Measurements from ENCODE around the gene ACAP2. TPM values are rescaled to one million over a fixed set of nuclear protein-coding genes. Genes with fewer than 3 reads are reported as not detected.

Gene ACAP2
- total RNA-seq, 1 donor from 2014 or later: 46.0 TPM

DNA sequence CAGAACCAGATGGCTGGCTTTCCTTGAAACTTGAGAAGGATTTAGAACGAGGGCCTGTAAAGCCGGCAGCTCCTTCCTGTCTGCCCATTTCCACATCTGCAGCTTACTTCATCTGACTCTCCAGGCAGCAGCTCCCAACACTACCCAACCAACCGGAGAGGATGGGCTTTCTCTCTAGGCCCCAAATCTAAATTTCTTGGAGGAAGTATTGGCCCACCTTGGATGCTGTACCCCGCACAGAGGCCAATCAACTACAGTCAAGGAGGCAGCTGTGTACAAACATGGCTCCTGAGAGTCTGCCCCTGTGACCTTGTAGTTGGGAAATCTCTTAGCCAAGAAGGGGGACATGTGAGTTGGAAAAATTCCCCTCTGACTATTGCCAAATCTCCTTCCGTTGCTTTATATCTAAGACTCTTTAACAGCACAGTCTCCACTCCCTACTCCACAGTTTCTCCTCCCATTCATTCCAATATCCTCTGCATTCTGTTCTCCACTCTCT is 8.0 kb upstream of the ACAP2 start:
- Mint-ChIP-seq H3K9me3 (ENCODE audit: unreplicated experiment) (peaks cover 10% of the 10 kb centered on the region), H3K4me3 (ENCODE audit: unreplicated experiment) (no peak overlapping the region), H3K36me3 (ENCODE audit: low read depth, unreplicated experiment) (no peaks in the 10 kb centered on the region), H3K27ac (ENCODE audit: unreplicated experiment) (no peak overlapping the region), H3K27me3 (ENCODE audit: low read depth, unreplicated experiment) (peaks cover 6% of the 10 kb centered on the region), H3K4me1 (ENCODE audit: low read depth, unreplicated experiment) (peaks cover 2% of the 10 kb centered on the region)
- no peaks in the 10 kb centered on the region for H3K36me3 ChIP-seq (ENCODE audit: insufficient read depth, low read length)
- no peak overlapping the region for H3K4me2 ChIP-seq (ENCODE audit: low read length)
- H4K20me1 ChIP-seq (ENCODE audit: insufficient read depth, low read length): no peaks in the 10 kb centered on the region
- peaks cover 2% of the 10 kb centered on the region for H3K4me1 ChIP-seq (ENCODE audit: insufficient read depth, low read length)
- H3K79me2 ChIP-seq (ENCODE audit: insufficient read depth, low read length): no peaks in the 10 kb centered on the region
- H3K9ac ChIP-seq (ENCODE audit: low read length): no peak overlapping the region
- no peak overlapping the region for H3K27ac ChIP-seq (ENCODE audit: low read depth, low read length)
- no peaks in the 10 kb centered on the region for H3K9me3 ChIP-seq (ENCODE audit: insufficient read depth, low read depth, low read length)
- no peak overlapping the region for H3K4me3 ChIP-seq (ENCODE audit: insufficient read depth, low read depth, low read length)
- no peaks in the 10 kb centered on the region for H3K27me3 ChIP-seq (ENCODE audit: insufficient read depth, low read length)
- TF ChIP-seq, protein P1, sequence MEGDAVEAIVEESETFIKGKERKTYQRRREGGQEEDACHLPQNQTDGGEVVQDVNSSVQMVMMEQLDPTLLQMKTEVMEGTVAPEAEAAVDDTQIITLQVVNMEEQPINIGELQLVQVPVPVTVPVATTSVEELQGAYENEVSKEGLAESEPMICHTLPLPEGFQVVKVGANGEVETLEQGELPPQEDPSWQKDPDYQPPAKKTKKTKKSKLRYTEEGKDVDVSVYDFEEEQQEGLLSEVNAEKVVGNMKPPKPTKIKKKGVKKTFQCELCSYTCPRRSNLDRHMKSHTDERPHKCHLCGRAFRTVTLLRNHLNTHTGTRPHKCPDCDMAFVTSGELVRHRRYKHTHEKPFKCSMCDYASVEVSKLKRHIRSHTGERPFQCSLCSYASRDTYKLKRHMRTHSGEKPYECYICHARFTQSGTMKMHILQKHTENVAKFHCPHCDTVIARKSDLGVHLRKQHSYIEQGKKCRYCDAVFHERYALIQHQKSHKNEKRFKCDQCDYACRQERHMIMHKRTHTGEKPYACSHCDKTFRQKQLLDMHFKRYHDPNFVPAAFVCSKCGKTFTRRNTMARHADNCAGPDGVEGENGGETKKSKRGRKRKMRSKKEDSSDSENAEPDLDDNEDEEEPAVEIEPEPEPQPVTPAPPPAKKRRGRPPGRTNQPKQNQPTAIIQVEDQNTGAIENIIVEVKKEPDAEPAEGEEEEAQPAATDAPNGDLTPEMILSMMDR (IDR thresholded peaks at IDR 0.05; ENCODE audit: insufficient read depth, low read depth, low read length): no peak
- no peak for TF ChIP-seq EZH2 (IDR thresholded peaks at IDR 0.05; ENCODE audit: insufficient read depth, low read length)
- DNase-seq (ENCODE audit: low read depth) (no peak), FAIRE-seq (no peak)
- no peak overlapping the region for H2AFZ ChIP-seq (ENCODE audit: low read depth, low read length)

DNA sequence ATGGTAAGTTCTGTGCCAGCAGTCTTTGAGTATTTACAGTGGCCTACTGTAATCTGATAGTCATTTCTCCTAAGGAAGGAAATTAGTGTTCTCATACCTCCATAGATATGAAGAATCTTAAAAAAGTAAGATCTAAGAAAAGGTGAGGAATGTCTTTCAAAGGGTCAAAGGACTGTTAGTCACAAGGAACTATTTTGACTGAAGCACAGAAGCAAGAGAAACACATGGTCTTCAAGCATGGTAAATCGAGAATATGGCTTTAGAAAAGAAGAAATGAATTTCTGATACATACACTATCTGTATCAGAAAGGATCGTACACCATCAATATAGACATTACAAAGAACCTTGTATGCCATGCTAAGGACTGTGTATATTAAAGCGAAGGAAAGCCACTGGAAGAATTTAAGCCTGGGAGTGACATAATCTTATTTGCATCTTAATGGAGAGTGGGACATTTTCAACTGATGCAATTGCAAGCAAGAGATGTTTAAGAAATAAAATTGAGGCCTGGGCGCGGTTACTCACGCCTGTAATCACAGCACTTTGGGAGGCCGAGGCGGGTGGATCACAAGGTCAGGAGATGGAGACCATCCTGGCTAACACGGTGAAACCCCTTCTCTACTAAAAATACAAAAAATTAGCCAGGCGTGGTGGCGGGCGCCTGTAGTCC is 5.5 kb upstream of the ACAP2 start:
- DNase-seq (ENCODE audit: low read depth) (no peak), FAIRE-seq (no peak)
- Histone ChIP-seq H4K20me1 (ENCODE audit: insufficient read depth, low read length) (no peaks in the 10 kb centered on the region), H3K4me2 (ENCODE audit: low read length) (no peak overlapping the region), H3K9me3 (ENCODE audit: insufficient read depth, low read depth, low read length) (no peaks in the 10 kb centered on the region), H3K27ac (ENCODE audit: low read depth, low read length) (no peak overlapping the region), H3K36me3 (ENCODE audit: insufficient read depth, low read length) (no peaks in the 10 kb centered on the region), H3K4me3 (ENCODE audit: insufficient read depth, low read depth, low read length) (no peak overlapping the region), H3K4me1 (ENCODE audit: insufficient read depth, low read length) (peaks cover 6% of the 10 kb centered on the region), H3K27me3 (ENCODE audit: insufficient read depth, low read length) (no peaks in the 10 kb centered on the region), H3K79me2 (ENCODE audit: insufficient read depth, low read length) (no peaks in the 10 kb centered on the region), H2AFZ (ENCODE audit: low read depth, low read length) (no peak overlapping the region), H3K9ac (ENCODE audit: low read length) (no peak overlapping the region)
- Mint-ChIP-seq H3K27ac (ENCODE audit: unreplicated experiment) (no peak overlapping the region), H3K27me3 (ENCODE audit: low read depth, unreplicated experiment) (peaks cover 6% of the 10 kb centered on the region), H3K36me3 (ENCODE audit: low read depth, unreplicated experiment) (no peaks in the 10 kb centered on the region), H3K4me1 (ENCODE audit: low read depth, unreplicated experiment) (peaks cover 8% of the 10 kb centered on the region), H3K9me3 (ENCODE audit: unreplicated experiment) (peaks cover 2% of the 10 kb centered on the region), H3K4me3 (ENCODE audit: unreplicated experiment) (no peak overlapping the region)
- no peak for TF ChIP-seq EZH2 (IDR thresholded peaks at IDR 0.05; ENCODE audit: insufficient read depth, low read length)
- TF ChIP-seq, protein P1 (IDR thresholded peaks at IDR 0.05; ENCODE audit: insufficient read depth, low read depth, low read length): no peak

DNA sequence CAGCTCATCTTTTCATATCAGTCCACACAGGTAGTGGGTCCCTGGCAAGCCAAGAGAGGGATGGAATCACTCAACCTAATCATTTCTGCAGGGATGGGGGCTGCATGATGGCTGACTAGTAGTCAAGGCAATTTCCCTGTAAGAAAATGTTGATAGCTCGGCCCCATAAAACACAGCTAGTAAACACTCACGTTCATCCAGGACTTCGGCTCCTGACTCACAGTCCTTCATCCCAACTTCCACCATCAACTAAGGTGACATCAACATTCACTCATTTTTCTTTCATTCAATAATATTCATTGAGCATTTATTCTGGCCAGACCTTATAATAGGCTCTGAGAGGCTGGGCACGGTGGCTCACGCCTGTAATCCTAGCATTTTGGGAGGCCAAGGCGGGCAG is 4.4 kb upstream of the ACAP2 start:
- FAIRE-seq: no peak
- no peaks in the 10 kb centered on the region for H3K9me3 Mint-ChIP-seq (ENCODE audit: unreplicated experiment)
- Histone ChIP-seq H3K4me1 (ENCODE audit: insufficient read depth, low read length) (peaks cover 8% of the 10 kb centered on the region), H3K27me3 (ENCODE audit: insufficient read depth, low read length) (no peaks in the 10 kb centered on the region), H3K4me3 (ENCODE audit: insufficient read depth, low read depth, low read length) (no peak overlapping the region), H3K9me3 (ENCODE audit: insufficient read depth, low read depth, low read length) (no peaks in the 10 kb centered on the region), H3K36me3 (ENCODE audit: insufficient read depth, low read length) (no peaks in the 10 kb centered on the region), H3K27ac (ENCODE audit: low read depth, low read length) (no peak overlapping the region), H3K4me2 (ENCODE audit: low read length) (no peak overlapping the region), H3K79me2 (ENCODE audit: insufficient read depth, low read length) (peaks cover 6% of the 10 kb centered on the region), H2AFZ (ENCODE audit: low read depth, low read length) (no peak overlapping the region), H4K20me1 (ENCODE audit: insufficient read depth, low read length) (peaks cover under 1% of the 10 kb centered on the region), H3K9ac (ENCODE audit: low read length) (no peak overlapping the region)
- H3K27ac Mint-ChIP-seq (ENCODE audit: unreplicated experiment): no peak overlapping the region
- H3K36me3 Mint-ChIP-seq (ENCODE audit: low read depth, unreplicated experiment): no peaks in the 10 kb centered on the region
- no peak for TF ChIP-seq EZH2 (IDR thresholded peaks at IDR 0.05; ENCODE audit: insufficient read depth, low read length)
- TF ChIP-seq, protein P1 (IDR thresholded peaks at IDR 0.05; ENCODE audit: insufficient read depth, low read depth, low read length): no peak
- H3K4me1 Mint-ChIP-seq (ENCODE audit: low read depth, unreplicated experiment): peaks cover 9% of the 10 kb centered on the region
- peaks cover 6% of the 10 kb centered on the region for H3K27me3 Mint-ChIP-seq (ENCODE audit: low read depth, unreplicated experiment)
- H3K4me3 Mint-ChIP-seq (ENCODE audit: unreplicated experiment): no peak overlapping the region
- DNase-seq (ENCODE audit: low read depth): no peak
